Measurements from ENCODE around the gene SLC38A3.

Gene SLC38A3

DNA sequence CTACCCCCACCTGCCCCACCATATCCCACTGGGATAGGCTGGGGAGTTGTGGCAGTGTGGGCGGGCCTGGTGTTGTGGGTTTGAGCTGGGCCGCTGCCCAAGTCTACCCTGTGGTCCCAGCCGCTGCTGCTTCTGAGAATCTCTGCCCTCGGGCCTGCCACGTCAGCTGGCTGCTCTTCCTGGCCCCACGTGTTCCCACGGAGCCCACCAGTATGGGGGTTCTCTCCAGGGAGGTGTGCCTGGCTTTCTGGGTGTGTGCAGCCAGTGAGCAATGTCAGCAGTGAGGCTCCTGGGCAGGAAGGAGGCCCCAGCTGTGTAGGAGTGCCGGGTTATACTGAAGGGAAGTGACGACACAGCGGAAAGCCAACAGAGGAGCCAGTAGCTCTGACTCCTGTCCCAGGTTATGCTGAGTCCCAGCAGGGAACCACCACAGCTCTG is 41.5 kb downstream of the SLC38A3 start:
- peak; percentile 96 for DNase-seq (ENCODE audit: low read depth)
- no peak overlapping the region for H3K4me3 ChIP-seq (ENCODE audit: control insufficient read depth, low read depth, low read length)
- TF ChIP-seq, protein P1, sequence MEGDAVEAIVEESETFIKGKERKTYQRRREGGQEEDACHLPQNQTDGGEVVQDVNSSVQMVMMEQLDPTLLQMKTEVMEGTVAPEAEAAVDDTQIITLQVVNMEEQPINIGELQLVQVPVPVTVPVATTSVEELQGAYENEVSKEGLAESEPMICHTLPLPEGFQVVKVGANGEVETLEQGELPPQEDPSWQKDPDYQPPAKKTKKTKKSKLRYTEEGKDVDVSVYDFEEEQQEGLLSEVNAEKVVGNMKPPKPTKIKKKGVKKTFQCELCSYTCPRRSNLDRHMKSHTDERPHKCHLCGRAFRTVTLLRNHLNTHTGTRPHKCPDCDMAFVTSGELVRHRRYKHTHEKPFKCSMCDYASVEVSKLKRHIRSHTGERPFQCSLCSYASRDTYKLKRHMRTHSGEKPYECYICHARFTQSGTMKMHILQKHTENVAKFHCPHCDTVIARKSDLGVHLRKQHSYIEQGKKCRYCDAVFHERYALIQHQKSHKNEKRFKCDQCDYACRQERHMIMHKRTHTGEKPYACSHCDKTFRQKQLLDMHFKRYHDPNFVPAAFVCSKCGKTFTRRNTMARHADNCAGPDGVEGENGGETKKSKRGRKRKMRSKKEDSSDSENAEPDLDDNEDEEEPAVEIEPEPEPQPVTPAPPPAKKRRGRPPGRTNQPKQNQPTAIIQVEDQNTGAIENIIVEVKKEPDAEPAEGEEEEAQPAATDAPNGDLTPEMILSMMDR (conservative IDR thresholded peaks at IDR 0.05; ENCODE audit: control insufficient read depth, insufficient read depth, low read depth, low read length): no peak

DNA sequence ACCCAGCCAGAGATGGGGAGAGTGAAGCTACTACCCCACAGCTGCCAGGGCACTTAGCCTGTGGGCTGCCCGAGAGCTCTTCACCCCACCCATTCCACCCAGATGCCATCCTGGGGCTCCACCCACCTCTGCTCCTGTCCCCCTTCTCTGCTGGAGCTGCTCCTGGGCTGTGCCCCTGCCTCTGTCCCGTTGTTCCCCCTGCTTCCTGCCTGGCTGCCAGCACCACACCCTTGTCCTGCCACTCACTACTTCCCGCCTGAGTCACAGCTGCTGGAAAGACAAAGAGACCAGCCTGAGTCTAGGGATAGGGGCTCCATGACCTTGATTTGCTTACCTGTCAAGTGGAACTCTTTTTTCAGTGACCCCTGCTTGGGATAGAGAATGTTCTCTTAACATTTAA is 43.3 kb downstream of the SLC38A3 start:
- no peak overlapping the region for H3K4me3 ChIP-seq (ENCODE audit: control insufficient read depth, low read depth, low read length)
- TF ChIP-seq, protein P1 (conservative IDR thresholded peaks at IDR 0.05; ENCODE audit: control insufficient read depth, insufficient read depth, low read depth, low read length): no peak
- peak; percentile 46 for DNase-seq (ENCODE audit: low read depth)

DNA sequence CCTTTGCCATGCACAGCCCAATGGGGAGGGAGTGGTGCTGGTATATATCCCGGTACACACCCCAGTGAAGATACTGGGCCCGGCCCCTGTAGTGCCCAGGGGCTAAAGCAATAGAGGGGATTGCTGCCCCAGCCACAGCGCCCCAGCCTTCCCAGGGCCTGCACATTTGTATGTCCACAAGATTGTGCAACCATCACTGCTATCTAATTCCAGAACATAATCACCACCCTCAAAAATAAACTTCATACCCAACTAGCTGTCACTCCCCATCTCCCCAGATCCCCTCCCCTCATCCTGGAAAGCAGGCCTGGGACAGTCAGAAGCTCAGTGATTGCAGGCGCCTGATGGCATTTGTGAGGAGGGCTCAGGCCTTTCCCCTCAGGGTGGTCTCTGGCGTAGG is 44.4 kb downstream of the SLC38A3 start:
- no peak overlapping the region for H3K4me3 ChIP-seq (ENCODE audit: control insufficient read depth, low read depth, low read length)
- TF ChIP-seq, protein P1 (conservative IDR thresholded peaks at IDR 0.05; ENCODE audit: control insufficient read depth, insufficient read depth, low read depth, low read length): no peak
- no peak for DNase-seq (ENCODE audit: low read depth)

DNA sequence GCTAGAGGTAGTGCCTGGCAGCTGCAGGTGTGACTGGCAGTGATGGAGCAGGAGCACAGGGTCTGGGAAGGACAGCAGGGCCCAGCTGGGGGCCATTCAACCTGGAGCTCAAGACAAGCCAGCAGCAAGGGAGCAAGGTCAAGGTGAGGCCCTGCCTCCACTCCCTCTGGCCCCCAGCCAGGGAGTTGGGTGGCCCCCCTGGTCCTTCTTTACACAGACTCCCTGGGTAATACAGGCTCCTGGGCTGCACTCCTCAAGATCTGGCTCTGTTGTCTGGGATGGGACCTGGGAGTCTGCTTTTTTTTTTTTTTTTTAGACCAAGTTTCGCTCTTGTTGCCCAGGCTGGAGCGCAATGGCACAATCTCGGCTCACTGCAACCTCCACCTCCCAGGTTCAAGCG is 45.4 kb downstream of the SLC38A3 start:
- DNase-seq (ENCODE audit: low read depth): no peak
- TF ChIP-seq, protein P1 (conservative IDR thresholded peaks at IDR 0.05; ENCODE audit: control insufficient read depth, insufficient read depth, low read depth, low read length): no peak
- H3K4me3 ChIP-seq (ENCODE audit: control insufficient read depth, low read depth, low read length): no peak overlapping the region

DNA sequence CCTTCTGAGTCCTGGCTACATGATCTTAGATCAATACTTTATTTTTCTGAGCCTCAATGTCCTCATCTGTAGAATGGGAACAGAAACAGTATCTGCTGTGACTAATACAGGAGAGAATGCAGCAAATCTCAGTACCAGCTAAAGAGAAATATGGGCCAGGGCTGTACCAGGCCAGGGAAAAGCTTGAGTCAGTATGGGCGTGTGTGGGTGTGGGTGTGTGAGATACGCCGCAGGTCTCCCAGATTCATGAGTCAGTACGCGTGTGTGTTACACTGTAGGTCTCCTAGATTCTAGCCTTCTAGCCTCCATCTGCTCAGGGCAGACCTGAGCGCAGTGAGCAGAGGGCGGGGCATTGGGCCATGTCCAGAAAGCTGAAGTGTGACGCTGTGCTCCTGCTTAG is 46.1 kb downstream of the SLC38A3 start:
- TF ChIP-seq, protein P1 (conservative IDR thresholded peaks at IDR 0.05; ENCODE audit: control insufficient read depth, insufficient read depth, low read depth, low read length): no peak
- H3K4me3 ChIP-seq (ENCODE audit: control insufficient read depth, low read depth, low read length): no peak overlapping the region
- peak; percentile 98 for DNase-seq (ENCODE audit: low read depth)

DNA sequence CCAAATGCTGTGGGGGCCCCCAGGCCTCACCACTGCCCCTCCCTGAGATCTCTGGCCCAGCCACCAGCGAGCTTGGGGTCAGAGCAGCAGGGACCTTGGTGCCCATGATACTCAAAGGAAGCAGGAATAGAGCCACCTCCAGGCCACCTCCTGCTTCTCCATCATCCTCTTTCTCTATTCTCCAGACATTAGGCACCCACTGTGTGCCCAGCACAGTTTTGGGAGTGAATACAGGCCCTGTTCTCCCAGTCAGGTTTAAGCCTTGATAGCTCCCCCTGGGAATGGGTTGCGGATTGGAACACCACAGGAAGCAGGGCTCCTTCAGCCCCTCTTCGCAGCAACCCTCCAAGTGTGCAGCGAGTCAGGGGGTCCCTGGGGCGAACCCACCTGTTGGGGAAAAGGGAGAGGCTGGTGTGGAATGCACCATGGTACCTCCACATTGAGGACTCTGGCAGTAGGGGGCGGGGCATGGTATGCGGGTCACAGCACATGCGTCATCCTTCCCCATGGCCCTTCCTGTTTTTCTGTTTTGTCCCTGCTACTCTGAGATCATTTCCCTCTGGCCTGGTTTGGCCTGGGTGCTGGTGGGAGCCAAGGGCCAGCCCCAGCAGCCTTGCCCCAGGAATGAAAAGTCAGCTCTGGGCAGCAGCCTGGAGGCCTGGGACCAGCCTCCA is 49.6 kb downstream of the SLC38A3 start:
- TF ChIP-seq, protein P1 (conservative IDR thresholded peaks at IDR 0.05; ENCODE audit: control insufficient read depth, insufficient read depth, low read depth, low read length): no peak
- peak; percentile 79 for DNase-seq (ENCODE audit: low read depth)
- no peak overlapping the region for H3K4me3 ChIP-seq (ENCODE audit: control insufficient read depth, low read depth, low read length)

DNA sequence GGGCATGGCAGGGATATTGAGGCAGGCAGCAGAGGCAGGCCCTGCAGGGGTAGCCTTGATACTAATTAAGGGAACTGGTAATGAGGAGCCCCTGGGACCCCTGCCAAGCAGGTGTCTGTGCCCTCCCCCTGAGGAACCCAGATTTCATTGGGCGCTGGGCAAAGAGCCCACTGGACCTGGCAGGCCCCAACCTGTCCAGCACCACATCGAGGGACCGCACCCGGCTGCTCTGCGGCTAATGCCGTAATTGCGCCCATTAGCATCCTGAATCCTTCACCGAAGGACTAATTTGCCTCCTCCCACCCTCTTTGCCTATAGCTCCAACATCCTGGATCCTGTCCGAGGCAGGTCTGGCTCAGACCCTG is 50.2 kb downstream of the SLC38A3 start:
- no peak overlapping the region for H3K4me3 ChIP-seq (ENCODE audit: control insufficient read depth, low read depth, low read length)
- TF ChIP-seq, protein P1 (conservative IDR thresholded peaks at IDR 0.05; ENCODE audit: control insufficient read depth, insufficient read depth, low read depth, low read length): no peak
- DNase-seq (ENCODE audit: low read depth): no peak
